T47D (cell line): ENCODE measurements around the gene CHST8.
A peak's percentile ranks its signal among the peaks of the same experiment; 100 is the strongest.
"Not testable (repeated sequence)": the region's sequence is repeated elsewhere in the genome, so short reads cannot be mapped to it uniquely, and the experiment has no call there.

Source experiments
- DNase-seq, 2 experiments: peaks; one replicate each; pipeline versions ENCODE4 v3.0.0 to v3.0.0-alpha.2; 2011 to 2012; ENCODE audit warnings: low read depth in 1 of 2, low spot score in 1 of 2
- JUND ChIP-seq: IDR thresholded peaks from 2 replicates; pipeline ENCODE4 v1.6.1; 2012; ENCODE audit warnings: low read depth
- in situ Hi-C: cut with HindIII; loops from 2 replicates; pipeline ENCODE4 v1.10.0; 2016; ENCODE audit warnings: low sequenced_read_pairs, low pct_unique_long_range_greater_than_20kb

Gene CHST8

DNA sequence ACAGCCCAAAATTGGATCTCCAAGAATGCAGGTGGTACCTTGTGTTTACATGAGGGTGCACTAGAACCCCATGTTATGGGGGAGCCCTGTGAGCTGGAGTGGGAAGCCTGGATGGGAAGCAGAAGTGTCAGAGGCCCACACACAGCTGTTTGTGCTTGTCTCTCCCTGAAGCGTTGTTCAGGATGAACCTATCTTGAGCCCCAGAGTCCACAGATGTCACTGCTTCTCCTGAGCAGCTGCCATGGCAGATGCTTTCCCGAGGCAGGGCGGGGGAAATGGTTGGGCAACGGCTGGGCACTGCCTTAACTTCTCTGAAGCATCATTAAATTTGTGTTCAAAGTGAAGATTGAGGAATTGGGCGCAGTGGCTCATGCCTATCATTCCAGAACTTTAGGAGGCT lies 17.1 kb upstream of the CHST8 start:
- DNase-seq: no peak
- TF ChIP-seq JUND: no peak
- in situ Hi-C loops: no loop called here

DNA sequence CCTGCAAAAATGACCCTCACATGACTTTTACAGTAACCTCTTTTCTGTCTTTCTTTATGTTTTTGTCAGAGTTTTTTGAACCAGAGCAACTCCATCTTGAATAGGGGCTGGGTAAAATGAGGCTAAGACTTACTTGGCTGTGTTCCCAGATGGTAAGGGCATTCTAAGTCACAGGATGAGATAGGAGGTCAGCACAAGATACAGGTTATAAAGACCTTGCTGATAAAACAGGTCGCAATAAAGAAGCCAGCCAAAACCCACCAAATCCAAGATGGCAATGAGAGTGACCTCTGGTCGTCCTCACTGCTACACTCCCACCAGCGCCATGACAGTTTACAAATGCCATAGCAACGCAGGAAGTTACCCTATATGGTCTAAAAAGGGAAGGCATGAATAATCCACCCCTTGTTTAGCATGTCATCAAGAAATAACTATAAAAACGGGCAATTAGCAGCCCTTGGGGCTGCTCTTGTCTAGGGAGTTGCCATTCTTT lies 15.9 kb upstream of the CHST8 start:
- in situ Hi-C loops, DNase-seq: not testable (repeated sequence)

DNA sequence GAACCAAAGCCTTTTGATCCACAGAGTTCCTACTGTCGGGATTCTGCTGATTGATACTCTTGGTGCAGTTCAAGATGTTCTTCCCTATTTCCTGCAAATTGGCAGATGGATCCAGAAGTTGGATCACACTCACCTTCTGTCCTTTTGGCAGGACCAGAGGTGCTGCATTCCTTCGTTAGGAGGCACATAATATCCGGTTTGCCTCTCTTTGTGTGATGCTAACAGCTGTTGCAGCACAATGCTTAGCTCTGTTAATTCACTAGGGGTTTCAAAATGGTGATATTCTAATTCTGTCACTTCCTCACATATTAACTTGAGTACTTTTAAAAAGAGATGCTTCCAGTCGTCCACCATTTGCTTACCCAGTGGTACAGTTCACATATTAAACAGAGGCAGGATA lies 15.2 kb upstream of the CHST8 start:
- in situ Hi-C loops: no loop called here
- DNase-seq: no peak
- no peak for TF ChIP-seq JUND

DNA sequence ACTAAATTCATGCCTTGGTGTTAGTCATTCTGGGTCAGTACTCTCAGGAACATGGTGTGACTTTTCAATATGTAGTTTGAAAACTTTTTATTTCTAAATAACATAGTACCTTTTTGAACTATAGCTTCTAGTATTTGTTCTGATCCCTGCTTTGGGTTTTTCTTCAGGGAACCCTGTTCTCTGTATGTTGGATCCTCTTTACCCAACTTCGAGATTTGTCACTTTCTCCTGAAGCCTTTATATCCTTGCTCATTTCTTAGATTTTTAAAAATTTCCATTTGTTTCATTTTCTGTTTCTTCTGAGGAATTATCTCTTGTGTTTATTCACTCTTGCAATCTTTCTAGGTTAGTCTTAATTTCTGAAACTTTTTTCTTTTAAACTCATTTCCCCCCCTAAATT lies 12.4 kb upstream of the CHST8 start:
- in situ Hi-C loops: no loop called here
- TF ChIP-seq JUND: no peak
- DNase-seq: no peak

DNA sequence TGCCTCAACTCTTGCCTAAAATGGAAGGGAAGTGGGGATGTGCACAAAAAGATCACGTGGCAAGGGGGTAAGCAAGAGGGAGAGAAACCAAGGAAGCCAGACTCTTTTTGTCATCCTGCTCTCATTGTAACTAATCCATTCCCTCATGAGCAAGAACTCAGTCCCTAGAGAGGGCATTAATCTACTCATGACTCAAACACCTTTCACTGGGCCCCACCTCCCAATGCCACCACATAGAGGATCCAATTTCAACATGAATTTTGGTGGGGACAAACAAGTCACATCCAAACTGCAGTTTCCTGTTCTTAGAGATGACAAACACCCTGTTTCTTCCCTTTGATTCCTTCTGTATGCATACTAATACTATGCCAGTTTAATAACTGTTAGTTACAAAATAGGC lies 11.2 kb upstream of the CHST8 start:
- TF ChIP-seq JUND: no peak
- in situ Hi-C loops: no loop called here
- no peak for DNase-seq

DNA sequence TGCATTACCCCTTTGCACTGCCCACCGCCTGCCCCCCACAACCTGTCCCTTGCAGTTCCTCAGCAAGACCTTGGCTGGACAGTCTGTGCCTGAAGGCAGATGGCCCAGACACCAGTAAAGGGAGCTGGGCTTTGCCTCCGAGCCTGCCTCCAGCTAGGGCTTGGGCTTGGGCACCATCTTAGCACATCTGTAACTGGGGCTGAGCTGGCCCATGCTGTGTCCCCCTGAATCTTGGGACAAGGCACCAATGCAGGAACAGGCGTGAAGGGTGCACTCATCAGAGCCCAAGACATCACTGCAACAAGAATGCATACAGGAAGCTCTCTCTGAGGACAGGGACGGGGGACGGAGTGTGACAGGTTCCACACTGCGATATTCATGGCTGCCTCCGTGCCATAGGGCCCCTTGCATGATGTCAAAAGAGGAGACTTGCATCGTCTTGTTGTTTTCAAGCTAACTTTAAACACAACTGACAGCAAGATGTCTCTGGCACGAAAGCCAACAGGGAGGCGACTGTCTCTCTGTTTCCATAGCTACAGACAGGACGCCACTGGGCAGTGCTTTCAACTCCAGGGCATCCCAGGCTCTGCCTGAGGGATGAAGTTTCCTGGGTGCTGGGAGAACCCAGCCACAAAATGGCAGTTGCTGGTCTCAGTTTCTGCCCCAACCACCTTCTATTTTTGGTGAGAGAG lies 8.7 kb upstream of the CHST8 start:
- TF ChIP-seq JUND: no peak
- in situ Hi-C loops: no loop called here
- DNase-seq: no peak

DNA sequence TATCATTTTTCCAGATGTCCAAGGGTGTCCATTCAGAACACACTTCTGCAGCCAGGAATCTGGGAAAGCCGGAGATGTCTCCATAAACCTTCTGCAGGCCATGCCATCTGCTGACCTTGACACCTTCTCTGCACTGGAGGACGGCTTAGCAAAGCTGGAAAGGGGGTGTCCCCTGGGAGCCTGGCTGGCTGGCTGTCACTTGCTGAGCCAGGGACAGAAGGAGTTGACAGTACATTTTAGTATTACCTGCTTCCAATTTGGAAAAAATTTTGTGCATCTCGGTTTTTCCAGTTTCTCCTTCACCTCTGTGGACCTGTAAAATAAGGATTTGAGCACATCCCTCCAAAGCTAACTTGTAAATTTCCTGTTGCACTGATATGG lies 8.1 kb upstream of the CHST8 start:
- no peak for DNase-seq
- in situ Hi-C loops: no loop called here
- no peak for TF ChIP-seq JUND

DNA sequence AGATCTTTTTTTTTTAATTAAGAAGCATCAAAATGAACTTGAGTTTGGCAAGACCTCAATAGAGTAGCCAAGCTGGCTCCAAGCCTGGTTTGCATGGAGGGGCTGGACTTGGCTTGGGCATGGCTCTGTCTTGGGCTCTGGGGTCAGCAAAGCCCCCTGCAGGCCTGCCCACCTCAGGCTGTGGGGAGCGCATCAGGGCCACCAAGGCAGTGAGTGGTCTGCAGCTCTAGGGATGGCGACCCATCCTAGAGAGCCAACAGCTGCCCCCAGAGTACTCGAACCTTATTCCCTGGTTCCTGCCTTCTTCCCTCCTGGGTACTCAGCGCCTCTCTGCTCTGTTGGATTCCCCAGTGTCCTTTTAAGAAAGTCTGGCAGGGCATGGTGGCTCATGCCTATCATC lies 5.4 kb upstream of the CHST8 start:
- in situ Hi-C loops: no loop called here
- no peak for DNase-seq
- TF ChIP-seq JUND: no peak

DNA sequence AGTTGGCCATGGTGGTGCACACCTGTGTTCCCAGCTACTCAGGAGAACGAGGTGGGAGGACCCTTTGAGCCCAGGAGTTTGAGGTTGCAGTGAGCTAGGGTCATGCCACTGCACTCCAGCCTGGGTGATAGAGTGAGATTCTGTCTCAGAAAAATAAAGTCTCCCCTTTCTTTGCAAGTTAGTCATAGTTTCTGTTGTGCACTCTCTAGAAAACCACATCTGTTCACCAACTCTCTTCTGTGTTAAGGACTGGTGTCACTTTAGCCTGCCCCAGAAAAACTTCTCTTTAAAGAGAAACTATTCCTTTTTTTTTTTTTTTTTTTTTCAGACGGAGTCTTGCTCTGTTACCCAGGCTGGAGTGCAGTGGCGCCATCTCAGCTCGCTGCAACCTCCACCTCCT lies 4.9 kb upstream of the CHST8 start:
- TF ChIP-seq JUND: no peak
- DNase-seq: no peak
- in situ Hi-C loops: no loop called here

DNA sequence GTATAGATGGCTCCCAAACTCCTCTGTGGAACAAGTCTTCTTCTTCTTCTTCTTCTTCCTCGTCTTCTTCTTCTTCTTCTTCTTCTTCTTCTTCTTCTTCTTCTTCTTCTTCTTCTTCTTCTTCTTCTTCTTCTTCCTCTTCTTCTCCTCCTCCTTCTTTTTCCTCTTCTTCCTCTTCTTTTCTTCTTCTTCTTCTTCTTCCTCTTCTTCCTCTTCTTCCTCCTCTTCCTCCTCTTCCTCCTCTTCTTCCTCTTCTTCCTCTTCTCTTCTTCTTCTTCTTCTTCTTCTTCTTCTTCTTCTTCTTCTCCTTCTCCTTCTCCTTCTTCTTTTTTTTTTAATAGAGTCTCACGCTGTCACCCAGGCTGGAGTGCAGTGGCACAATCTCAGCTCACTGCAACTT lies 3.4 kb upstream of the CHST8 start:
- in situ Hi-C loops, DNase-seq: not testable (repeated sequence)

DNA sequence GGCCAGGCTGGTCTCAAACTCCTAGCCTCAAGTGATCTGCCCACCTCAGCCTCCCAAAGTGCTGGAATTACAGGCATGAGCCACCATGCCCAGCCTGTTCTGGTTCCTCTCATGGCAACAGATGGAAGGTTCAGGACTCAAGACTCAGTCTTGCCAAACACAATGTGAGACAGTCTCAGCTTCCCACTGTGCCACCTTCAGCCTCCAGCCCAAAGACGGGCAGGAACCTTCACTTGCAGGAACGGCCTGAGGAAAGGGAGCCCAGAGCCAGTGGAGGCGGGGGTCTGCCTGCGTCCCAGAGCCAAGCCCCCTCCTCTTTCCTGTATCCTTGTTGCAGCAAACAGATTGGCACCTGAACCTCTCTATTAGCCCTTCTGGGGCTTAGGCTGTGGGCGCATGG lies 2.9 kb upstream of the CHST8 start:
- in situ Hi-C loops: no loop called here
- no peak for DNase-seq
- no peak for TF ChIP-seq JUND

DNA sequence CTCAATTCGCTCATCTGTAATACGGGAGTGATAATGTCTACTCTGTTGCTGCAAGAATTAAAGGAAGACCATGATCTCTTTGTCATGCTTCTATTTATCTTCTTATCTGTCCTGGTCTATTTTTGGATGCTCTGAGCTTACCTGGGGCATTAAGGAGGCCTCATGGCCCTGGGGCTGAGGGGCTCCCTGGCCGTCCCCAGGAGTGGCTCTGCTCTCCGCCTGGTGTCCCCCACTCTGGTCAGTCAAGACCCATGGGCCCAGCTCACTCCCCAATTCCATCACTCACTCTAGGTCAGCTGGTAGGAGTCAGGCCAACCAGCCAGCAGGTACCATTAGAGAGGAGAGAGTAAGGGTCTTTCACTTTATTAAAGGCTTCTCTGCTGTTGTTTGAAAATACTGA lies 1.1 kb upstream of the CHST8 start:
- no peak for TF ChIP-seq JUND
- in situ Hi-C loops: no loop called here

DNA sequence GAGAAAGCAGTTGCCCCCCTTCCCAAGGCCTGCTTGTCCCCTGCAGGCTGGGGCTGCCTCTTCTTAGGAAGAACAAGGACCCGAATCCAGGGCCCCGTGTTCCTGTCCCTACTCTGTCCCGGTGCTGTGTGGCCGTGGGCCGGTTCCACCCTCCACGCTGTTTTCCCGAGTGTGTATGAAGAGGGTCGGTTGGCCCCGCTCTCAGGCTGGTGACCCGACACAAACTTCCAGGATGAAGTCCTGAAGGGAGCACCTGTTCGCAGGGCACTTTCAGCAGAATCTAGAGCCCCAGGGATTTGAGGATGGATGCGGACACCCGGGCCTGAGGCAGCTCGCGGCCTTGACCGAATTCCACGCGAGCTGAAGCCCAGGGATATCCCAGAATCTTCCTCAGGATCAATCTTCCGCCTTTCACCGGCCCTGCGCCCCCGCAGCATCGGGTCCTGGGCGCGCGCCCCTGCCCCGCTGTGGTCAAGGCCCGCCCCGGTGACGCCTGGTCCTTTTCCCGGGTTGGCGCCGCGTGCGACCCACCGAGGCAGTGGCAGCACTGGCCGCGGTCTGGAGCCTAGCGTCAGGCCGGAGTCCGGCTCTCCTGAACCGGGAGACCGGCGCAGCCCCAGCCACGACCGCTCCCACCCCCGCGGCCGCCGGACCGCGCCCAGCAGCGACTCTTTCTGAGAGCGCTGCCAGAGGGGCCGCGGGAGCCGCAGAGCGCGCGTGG lies 528 bp upstream of the CHST8 start:
- TF ChIP-seq JUND: no peak
- DNase-seq: no peak
- in situ Hi-C loops: no loop called here

More for the DNA sequence above, 1.1 kb upstream of the CHST8 start:
- no peak for DNase-seq

DNA sequence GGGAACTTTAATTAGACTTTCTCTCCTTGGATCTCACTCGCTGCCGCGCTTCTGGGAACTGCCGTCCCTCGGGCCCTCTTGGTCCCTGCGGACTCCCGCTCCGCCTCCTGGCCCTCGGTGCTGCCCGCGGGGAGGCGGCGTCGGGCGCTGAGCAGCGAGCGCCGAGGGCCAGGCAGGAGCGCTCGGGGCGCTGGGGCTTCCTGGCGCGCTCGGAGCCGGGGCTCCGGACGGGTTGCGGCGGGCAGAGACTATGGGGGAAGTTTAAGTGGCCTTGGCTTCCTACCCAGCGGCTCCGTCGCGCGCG lies 704 bp downstream of the CHST8 start:
- in situ Hi-C loops: no loop called here
- no peak for TF ChIP-seq JUND
- DNase-seq: peak in 1 of 2 experiments; percentile 30
